Mucosa of rectum (tissue), 2 donors: ENCODE measurements around the gene STX18.
"Not testable (repeated sequence)": the region's sequence is repeated elsewhere in the genome, so short reads cannot be mapped to it uniquely, and the experiment has no call there.

Experiments
- H3K27ac ChIP-seq, 2 donors: one replicate each; pipeline ENCODE4 v1.7.0; 2013; ENCODE audit warnings: inconsistent platforms in 2 of 2, low read depth in 2 of 2, low read length in 2 of 2
- H3K27me3 ChIP-seq, 2 donors: one replicate each; pipeline ENCODE4 v1.7.0; 2013; ENCODE audit warnings: low read length in 2 of 2; ENCODE audit not compliant: control insufficient read depth in 2 of 2, insufficient read depth in 2 of 2
- H3K36me3 ChIP-seq, 2 donors: one replicate each; pipeline ENCODE4 v1.7.0; 2013; ENCODE audit warnings: low read length in 2 of 2; ENCODE audit not compliant: control insufficient read depth in 2 of 2, insufficient read depth in 2 of 2
- H3K4me1 ChIP-seq, 2 donors: one replicate each; pipeline ENCODE4 v1.7.0; 2013; ENCODE audit warnings: low read length in 2 of 2, mild to moderate bottlenecking in 1 of 2; ENCODE audit not compliant: control insufficient read depth in 2 of 2, insufficient read depth in 2 of 2
- H3K4me3 ChIP-seq, 2 donors: one replicate each; pipeline ENCODE4 v1.7.0; 2013; ENCODE audit warnings: low read length in 2 of 2
- H3K9ac ChIP-seq, 2 donors: one replicate each; pipeline ENCODE4 v1.7.0; 2013; ENCODE audit warnings: low read length in 2 of 2, low read depth in 1 of 2, mild to moderate bottlenecking in 1 of 2
- H3K9me3 ChIP-seq, 2 donors: one replicate each; pipeline ENCODE4 v1.7.0; 2013; ENCODE audit warnings: low read length in 2 of 2; ENCODE audit not compliant: control insufficient read depth in 2 of 2
- donor health status: healthy.
- donor health status: Normal muscosa, but diverticular disease.

STX18 gene

GRCh38 chr4:4518747-4519146, 23.1 kb downstream of the STX18 start:
- H3K27me3 ChIP-seq = no peaks in the 10 kb centered on the region
- no peaks in the 10 kb centered on the region for H3K4me1 ChIP-seq
- H3K27ac ChIP-seq = no peak overlapping the region
- no peaks in the 10 kb centered on the region for H3K36me3 ChIP-seq
- H3K4me3 ChIP-seq = no peak overlapping the region
- H3K9ac ChIP-seq = no peak overlapping the region
- H3K9me3 ChIP-seq = no peaks in the 10 kb centered on the region

GRCh38 chr4:4514786-4515185, 27.1 kb downstream of the STX18 start:
- no peak overlapping the region for H3K27ac ChIP-seq
- H3K9me3 ChIP-seq = no peaks in the 10 kb centered on the region
- H3K9ac ChIP-seq = no peak overlapping the region
- H3K27me3 ChIP-seq = no peaks in the 10 kb centered on the region
- no peaks in the 10 kb centered on the region for H3K4me1 ChIP-seq
- no peak overlapping the region for H3K4me3 ChIP-seq
- no peaks in the 10 kb centered on the region for H3K36me3 ChIP-seq

GRCh38 chr4:4512282-4512681, 29.6 kb downstream of the STX18 start:
- no peaks in the 10 kb centered on the region for H3K9me3 ChIP-seq
- H3K36me3 ChIP-seq = no peaks in the 10 kb centered on the region
- no peak overlapping the region for H3K9ac ChIP-seq
- no peak overlapping the region for H3K4me3 ChIP-seq
- no peak overlapping the region for H3K27ac ChIP-seq
- no peaks in the 10 kb centered on the region for H3K27me3 ChIP-seq
- no peaks in the 10 kb centered on the region for H3K4me1 ChIP-seq

GRCh38 chr4:4510641-4511040, 31.2 kb downstream of the STX18 start:
- not testable (repeated sequence) for H3K27me3 ChIP-seq, H3K4me3 ChIP-seq, H3K9ac ChIP-seq, H3K36me3 ChIP-seq, H3K9me3 ChIP-seq, H3K27ac ChIP-seq, H3K4me1 ChIP-seq

GRCh38 chr4:4509521-4509920, 32.3 kb downstream of the STX18 start:
- no peaks in the 10 kb centered on the region for H3K4me1 ChIP-seq
- no peak overlapping the region for H3K27ac ChIP-seq
- no peaks in the 10 kb centered on the region for H3K36me3 ChIP-seq
- H3K27me3 ChIP-seq = no peaks in the 10 kb centered on the region
- no peaks in the 10 kb centered on the region for H3K9me3 ChIP-seq
- no peak overlapping the region for H3K4me3 ChIP-seq
- H3K9ac ChIP-seq = no peak overlapping the region

GRCh38 chr4:4507923-4508322, 33.9 kb downstream of the STX18 start:
- Histone ChIP-seq H3K9me3 (no peaks in the 10 kb centered on the region), H3K4me1 (no peaks in the 10 kb centered on the region), H3K4me3 (no peak overlapping the region)

GRCh38 chr4:4507403-4507802, 34.4 kb downstream of the STX18 start:
- H3K27ac ChIP-seq = no peak overlapping the region
- H3K9me3 ChIP-seq = no peaks in the 10 kb centered on the region
- no peaks in the 10 kb centered on the region for H3K4me1 ChIP-seq
- H3K9ac ChIP-seq = no peak overlapping the region
- H3K4me3 ChIP-seq = no peak overlapping the region
- no peaks in the 10 kb centered on the region for H3K36me3 ChIP-seq
- no peaks in the 10 kb centered on the region for H3K27me3 ChIP-seq

More at GRCh38 chr4:4507923-4508322, 33.9 kb downstream of the STX18 start:
- Histone ChIP-seq H3K27ac (no peak overlapping the region), H3K27me3 (no peaks in the 10 kb centered on the region), H3K36me3 (no peaks in the 10 kb centered on the region), H3K9ac (no peak overlapping the region)

GRCh38 chr4:4506961-4507360, 34.9 kb downstream of the STX18 start:
- H3K36me3 ChIP-seq = no peaks in the 10 kb centered on the region

GRCh38 chr4:4505211-4505610, 36.6 kb downstream of the STX18 start:
- H3K4me3 ChIP-seq, H3K27ac ChIP-seq, H3K27me3 ChIP-seq, H3K36me3 ChIP-seq, H3K4me1 ChIP-seq, H3K9ac ChIP-seq, H3K9me3 ChIP-seq: not testable (repeated sequence)

More at GRCh38 chr4:4506961-4507360, 34.9 kb downstream of the STX18 start:
- Histone ChIP-seq H3K9me3 (no peaks in the 10 kb centered on the region), H3K4me3 (no peak overlapping the region), H3K27me3 (no peaks in the 10 kb centered on the region), H3K4me1 (no peaks in the 10 kb centered on the region), H3K9ac (no peak overlapping the region), H3K27ac (no peak overlapping the region)

- no peaks in the 10 kb centered on the region for H3K27me3 ChIP-seq
- no peaks in the 10 kb centered on the region for H3K4me1 ChIP-seq
- H3K27ac ChIP-seq = no peak overlapping the region
- no peaks in the 10 kb centered on the region for H3K9me3 ChIP-seq
- no peaks in the 10 kb centered on the region for H3K36me3 ChIP-seq
- H3K9ac ChIP-seq = no peak overlapping the region
- H3K4me3 ChIP-seq = no peak overlapping the region
Measured at GRCh38 chr4:4504783-4505182, 37.1 kb downstream of the STX18 start.

GRCh38 chr4:4502694-4503311, 39.0 kb downstream of the STX18 start:
- Histone ChIP-seq H3K36me3 (no peaks in the 10 kb centered on the region), H3K27ac (no peak overlapping the region), H3K4me3 (no peak overlapping the region), H3K4me1 (no peaks in the 10 kb centered on the region), H3K9me3 (no peaks in the 10 kb centered on the region), H3K27me3 (no peaks in the 10 kb centered on the region), H3K9ac (no peak overlapping the region)
